HG02678 (cell line): ENCODE results near the gene GPATCH4.
"Not testable (repeated sequence)": the region's sequence is repeated elsewhere in the genome, so short reads cannot be mapped to it uniquely, and the experiment has no call there.

Experiments used
- ATAC-seq: cut with Tn5 transposase; IDR thresholded peaks from one replicate; pipeline ENCODE4 v1.9.1; 2021; ENCODE audit warnings: mild to moderate bottlenecking, moderate library complexity; ENCODE audit not compliant: unreplicated experiment

GPATCH4 gene

GRCh38 chr1:156627313-156627880, 26.1 kb upstream of the GPATCH4 start:
- no peak for ATAC-seq

- ATAC-seq, result no peak
These were observed 24.8 kb upstream of the GPATCH4 start for GRCh38 chr1:156626079-156626438.

- ATAC-seq, result no peak
These were observed 24.3 kb upstream of the GPATCH4 start for GRCh38 chr1:156625436-156626078.

GRCh38 chr1:156624814-156625435, 23.6 kb upstream of the GPATCH4 start:
- no peak for ATAC-seq

GRCh38 chr1:156623946-156624813, 22.9 kb upstream of the GPATCH4 start:
- no peak for ATAC-seq

GRCh38 chr1:156622581-156623297, 21.5 kb upstream of the GPATCH4 start:
- no peak for ATAC-seq

- no peak for ATAC-seq
These were observed 18.3 kb upstream of the GPATCH4 start for GRCh38 chr1:156619582-156619955.

- no peak for ATAC-seq
These were observed 17.7 kb upstream of the GPATCH4 start, which contains the start of gene HAPLN2 for GRCh38 chr1:156618853-156619581. TSS of gene HAPLN2 (plus strand) at chr1:156619415. CDS start at chr1:156623491, 4,076 bp downstream.

- ATAC-seq, result no peak
These were observed 15.2 kb upstream of the GPATCH4 start for GRCh38 chr1:156616463-156616862.

- ATAC-seq, result no peak
These were observed 14.7 kb upstream of the GPATCH4 start for GRCh38 chr1:156615946-156616345.

GRCh38 chr1:156612666-156613065, 11.4 kb upstream of the GPATCH4 start:
- no peak for ATAC-seq

- not testable (repeated sequence) for ATAC-seq
These were observed 8.8 kb upstream of the GPATCH4 start for GRCh38 chr1:156610072-156610471.

- ATAC-seq, result peak; percentile 61
These were observed 7.7 kb upstream of the GPATCH4 start for GRCh38 chr1:156608981-156609380.

GRCh38 chr1:156608036-156608674, 6.9 kb upstream of the GPATCH4 start:
- ATAC-seq, result no peak

GRCh38 chr1:156607344-156607743, 6.1 kb upstream of the GPATCH4 start:
- not testable (repeated sequence) for ATAC-seq

GRCh38 chr1:156602557-156602993, 1.3 kb upstream of the GPATCH4 start:
- ATAC-seq, result no peak

GRCh38 chr1:156601892-156602291, 613 bp upstream of the GPATCH4 start:
- peak; percentile 20 for ATAC-seq

GRCh38 chr1:156600733-156601121, 552 bp downstream of the GPATCH4 start:
- no peak for ATAC-seq

GRCh38 chr1:156599811-156600210, 1.5 kb downstream of the GPATCH4 start:
- no peak for ATAC-seq
